GM18502 (cell line): ENCODE data around the gene TTC6.
"Not testable (repeated sequence)": the region's sequence is repeated elsewhere in the genome, so short reads cannot be mapped to it uniquely, and the experiment has no call there.

Source experiments
- ATAC-seq: cut with Tn5 transposase; IDR thresholded peaks from one replicate; pipeline ENCODE4 v1.9.1; 2021; ENCODE audit warnings: mild to moderate bottlenecking; ENCODE audit not compliant: unreplicated experiment, poor library complexity

The TTC6 gene, protein sequence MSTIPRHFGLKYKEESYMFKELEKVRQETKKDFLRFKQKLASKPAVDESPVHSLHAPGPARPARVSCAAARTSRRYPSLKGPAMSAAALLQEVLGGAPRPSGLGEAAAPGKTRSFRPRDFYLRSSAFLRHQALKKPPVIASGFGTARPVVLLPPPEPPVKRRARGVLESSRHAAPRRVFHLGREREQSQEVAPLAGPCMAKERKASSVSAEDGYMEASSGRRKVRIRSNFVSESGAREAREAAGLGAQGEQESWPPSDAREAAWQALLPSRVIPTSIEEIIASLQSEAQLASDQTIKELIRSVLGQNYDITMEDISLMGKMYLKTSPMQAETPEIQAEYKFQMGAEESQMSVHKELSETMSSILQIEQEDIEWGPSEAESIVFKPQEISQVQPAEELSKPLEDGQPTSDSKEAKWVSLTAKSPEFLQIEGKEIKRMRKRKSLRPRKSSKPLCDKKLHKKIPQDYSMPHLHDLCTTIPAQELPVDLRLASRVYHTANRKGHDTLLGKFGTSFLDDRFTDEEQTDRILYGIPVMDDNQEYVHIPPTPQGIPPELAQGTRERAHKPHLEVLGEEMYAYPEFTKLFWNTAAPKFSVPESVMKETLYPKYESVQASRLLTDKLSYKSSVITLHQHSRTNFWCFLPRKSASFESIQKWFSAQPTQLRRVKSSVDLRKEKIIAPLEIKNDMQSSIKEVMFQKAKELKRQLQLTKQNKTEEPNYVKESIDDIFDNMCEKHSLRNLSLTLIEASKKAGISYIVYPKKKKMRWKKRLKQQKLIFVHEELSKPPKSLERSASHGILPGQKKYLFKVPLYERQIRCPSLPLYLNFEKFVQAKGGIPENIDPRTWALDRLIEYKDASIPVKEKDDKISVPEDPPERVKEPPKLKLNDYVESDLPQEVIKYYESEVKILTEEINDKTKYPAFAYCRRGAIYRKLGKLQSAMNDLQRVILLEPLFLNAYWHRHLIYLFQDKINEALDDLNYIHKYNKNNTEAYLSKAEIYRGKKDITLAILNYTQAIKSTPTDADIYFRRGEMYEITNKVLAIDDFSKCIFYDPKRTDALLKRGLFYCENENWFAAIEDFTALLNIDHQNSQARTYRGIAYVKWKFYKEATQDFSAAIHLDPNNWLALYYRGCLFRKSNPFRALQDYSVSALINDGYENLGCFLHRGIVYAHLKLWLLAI (N-terminal part only)

DNA sequence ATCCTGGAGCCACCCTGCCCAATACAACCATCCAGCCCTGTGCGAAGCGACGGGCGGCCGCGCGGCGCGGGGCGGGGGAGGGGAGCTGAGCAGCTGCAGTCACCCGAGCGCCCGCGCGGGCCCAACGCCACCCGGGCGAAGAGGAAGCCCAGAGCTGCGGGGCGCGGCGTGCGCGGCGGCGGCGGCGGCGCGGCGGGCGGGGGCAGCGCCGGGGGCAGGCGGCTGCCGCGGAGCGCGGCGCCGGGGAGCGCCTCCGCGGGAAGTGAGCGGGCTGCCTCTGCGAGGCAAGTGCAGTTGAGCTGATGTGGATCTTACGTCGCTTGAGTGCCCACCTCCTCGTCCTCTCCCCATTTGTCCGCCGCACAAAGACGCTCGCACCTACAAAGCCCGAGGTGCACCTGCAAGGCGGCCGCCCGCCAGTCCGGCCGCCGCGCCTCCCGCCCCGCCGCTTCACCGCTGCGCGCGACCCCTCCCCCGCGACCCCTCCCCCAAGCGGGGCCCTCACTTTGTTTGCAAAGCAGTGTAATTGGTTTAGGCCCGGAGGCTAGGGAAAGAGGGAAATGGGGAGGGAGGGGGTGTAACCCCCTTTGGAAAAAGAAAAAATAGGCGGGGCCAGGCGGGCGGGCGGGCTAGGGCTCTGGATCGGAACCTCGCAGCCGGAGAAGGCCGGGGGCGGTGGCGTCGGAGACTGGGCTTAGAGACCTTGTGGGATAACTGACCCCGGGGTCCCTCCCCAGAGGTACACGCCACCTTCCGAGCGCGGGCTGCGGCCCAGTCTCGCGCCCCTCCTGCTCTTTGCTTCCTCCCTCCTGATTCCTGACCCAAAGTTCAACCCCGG is at the start of gene TTC6, which contains the start of gene FOXA1:
TTC6 (plus strand) TSS at position 659 of the 838 bp plus-strand sequence. CDS start 26,436 bp downstream, outside the sequence.
FOXA1 (minus strand) TSS at position 279 of the 838 bp plus-strand sequence; CDS start at position 2, 277 bp downstream.
- no peak for ATAC-seq

DNA sequence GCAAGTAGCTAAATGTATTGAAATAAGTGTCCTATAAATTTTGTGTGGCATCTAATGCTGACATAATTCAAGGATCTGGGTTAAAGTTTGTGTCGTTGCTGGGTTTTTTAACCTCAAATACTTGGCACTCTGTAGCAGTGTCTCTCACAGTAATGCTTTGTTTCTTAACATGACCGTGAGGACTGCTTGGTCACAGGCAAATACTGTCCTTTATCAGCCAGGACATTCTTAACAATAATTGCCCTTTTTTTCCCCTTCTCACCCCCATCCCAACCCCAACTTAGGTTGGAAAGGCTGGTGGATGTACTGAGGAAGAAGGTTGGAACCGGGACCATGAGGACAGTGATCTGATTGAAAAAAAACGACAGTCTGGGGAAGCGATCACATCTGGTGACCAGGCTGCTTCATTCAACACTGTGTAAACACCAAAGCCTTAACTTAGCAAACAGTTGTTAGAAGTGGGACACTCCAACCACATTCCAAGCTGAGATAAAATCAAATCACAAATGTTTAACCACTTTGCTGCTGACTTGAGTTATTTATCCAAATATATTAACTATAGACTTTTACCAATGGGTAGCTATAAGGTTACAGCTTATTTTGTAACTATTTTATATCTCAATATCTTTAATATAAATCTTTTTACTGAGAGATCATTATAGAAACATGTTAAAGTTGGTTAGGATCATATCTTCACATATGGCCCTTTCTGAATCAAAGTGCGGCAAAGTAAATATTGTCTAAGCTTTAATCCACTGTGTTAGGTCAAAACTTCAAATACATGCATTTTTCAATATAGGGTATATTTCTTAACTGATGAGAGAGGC is 48.6 kb upstream of the TTC6 start:
- no peak for ATAC-seq

DNA sequence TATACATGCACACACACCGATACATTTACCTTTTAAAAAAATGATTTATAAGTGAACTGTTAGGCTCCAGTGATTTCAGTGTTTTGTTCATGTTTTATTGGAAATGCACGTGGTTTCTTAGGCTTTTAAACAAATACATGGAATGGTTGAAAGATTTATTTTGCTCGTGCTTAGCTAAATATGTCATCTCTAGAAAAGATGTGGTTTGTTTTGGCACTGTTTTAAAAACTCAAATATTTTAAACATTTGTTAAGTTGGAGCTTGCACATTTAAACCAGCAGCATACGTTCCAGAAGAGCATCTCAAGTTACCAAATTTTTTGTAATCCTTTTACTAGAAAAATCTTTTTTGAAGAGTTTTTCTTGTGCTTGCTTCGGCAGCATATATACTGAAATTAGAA is 44.9 kb upstream of the TTC6 start:
- ATAC-seq: no peak

DNA sequence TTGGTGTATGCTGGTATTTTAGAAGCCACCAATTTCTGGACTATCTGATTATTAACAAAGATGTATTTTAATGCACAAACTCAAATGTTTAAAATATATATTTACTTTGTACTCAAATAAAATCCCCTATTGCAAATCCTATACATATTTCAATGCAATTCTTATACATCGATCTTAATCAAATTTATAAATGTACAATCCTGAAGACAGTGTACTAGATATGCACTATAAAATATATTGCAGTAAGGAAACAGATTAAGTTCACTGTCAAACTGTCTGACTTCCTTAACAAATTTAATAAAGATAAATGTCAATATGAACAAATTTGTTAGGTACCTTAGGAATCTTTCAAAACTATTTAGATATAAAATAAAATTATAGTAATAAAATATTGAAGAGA is 44.3 kb upstream of the TTC6 start:
- ATAC-seq: no peak

DNA sequence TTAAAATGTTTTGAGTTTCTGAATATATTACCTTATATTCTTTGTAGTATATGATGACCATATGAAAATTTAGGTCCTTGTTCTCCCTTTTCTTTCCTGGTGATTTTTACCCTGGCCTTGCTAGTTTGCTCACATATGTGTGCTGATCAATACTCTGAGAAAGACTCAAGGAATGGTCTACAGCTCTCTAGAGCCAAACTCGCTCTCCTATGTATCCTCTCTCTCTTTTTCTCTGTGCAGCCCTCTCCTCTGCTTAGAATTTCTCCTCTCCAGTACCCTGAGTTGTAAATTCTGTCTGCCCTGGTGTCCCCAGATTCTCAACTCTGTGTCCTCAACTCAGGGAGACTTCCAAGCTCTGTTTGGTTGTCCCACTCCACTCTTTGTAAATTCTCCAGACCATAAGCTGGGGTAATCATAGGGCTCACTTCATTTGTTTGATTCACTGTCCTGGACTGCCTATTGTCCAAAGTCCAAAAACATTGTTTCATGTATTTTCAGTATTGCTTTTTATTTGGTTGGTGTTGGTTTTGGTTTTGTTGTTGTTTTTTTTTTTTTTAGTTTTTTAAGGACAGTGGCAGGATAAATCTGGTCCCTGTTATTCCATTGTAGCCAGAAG is 41.4 kb upstream of the TTC6 start:
- ATAC-seq: no peak

DNA sequence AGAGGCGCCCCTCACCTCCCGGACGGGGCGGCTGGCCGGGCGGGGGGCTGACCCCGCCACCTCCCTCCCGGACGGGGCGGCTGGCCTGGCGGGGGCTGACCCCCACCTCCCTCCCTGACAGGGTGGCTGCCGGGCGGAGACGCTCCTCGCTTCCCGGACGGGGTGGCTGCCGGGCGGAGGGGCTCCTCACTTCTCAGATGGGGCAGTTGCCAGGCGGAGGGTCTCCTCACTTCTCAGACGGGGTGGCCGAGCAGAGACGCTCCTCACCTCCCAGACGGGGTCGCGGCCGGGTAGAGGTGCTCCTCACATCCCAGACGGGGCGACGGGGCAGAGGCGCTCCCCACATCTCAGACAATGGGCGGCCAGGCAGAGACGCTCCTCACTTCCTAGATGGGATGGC is 39.8 kb upstream of the TTC6 start:
- not testable (repeated sequence) for ATAC-seq

DNA sequence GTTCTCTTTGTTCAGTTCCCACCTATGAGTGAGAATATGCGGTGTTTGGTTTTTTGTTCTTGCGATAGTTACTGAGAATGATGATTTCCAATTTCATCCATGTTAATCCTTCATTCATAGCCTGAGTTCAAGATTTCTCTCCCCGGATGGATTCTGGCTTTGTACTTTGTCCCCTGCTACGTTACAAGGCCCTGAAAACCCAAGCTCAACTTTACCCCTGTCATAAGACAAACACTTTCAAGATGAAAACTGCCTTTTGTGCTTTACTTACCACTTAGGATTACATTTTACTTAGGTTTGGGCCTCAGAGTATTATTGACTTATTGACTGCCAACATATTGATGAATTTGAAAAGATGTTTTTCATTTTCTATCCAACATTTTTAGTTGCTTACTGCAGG is 36.7 kb upstream of the TTC6 start:
- no peak for ATAC-seq

DNA sequence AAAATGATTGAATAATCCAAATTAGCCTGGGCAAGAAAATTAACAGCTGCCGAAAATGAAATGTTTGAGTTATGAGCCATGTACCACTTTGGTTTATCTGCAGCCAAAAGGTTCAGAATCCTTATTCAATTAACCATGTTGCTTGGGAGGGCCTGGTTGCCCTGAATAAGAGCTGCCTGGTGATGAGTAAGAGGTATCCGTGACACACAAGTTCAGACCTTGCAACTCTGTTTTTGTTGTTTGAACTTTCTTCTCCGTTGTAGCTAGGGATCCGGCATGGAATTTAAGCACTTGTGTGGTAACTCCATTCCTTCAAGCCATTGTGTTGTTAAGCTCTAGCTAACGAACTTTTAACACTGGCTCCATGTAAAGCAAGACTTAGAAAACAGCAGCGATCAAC is 36.0 kb upstream of the TTC6 start:
- ATAC-seq: no peak

DNA sequence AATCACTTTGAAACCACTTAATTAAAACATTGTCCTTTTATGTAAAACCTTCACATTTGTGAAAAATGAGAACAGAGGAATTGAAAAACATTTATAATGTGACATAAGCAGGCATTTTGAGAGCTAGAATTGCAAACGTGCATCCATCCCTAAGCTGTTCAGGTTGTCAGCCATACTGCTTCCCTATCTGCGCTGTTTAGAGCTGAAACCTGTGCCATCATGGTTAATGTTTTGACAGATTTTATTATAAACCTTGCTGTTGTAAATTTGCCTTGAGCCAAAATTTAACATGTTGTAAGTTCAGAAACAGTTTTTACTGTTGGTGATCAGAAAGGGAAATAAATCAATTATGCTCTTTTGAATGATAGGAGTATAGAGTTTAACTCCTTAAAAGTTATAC is 32.2 kb upstream of the TTC6 start:
- ATAC-seq: no peak

DNA sequence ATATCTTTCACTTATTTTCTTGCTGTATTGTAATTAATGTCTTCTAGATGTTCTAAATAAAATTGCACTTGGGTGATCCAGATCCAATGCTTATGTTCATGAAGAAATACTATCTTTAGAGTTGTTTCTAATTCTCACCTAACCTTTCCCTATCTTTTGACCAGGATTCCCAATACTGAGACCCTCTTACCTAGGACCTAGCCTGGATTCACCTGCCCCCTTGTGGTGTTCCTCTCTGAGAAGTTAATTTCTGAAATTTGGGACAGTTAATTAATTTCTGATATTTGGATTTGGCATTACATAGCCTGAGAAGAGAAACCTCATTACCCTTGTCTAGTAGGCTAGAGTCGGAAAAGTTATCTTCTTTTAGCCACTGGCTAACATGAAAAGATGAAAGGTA is 29.9 kb upstream of the TTC6 start:
- ATAC-seq: no peak

DNA sequence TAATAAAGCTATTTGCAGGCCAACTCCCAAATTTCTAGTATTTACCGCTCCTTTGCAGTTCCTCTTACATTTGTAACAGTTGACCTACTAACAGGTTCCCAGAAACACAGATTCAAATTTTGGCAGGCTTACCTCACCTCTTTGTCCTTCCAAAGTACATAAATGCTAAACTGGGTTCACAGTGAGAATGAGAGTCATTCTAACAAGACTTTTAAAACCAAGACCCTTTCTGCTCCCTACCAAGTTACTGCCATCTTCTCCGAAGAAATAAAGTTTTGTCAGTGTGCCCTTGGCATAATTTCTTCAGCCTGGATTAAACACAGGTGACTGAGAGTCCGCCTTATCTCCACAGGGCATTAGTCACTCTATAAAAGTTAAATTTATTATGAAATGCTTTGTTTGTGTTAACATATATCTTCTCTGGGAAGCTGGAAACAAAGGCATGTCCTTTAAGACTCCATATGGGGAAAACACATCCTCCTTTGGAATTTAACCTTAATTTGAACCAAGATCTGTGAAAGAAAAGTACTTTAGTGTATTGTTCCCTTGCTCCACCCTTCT is 28.5 kb upstream of the TTC6 start:
- no peak for ATAC-seq

DNA sequence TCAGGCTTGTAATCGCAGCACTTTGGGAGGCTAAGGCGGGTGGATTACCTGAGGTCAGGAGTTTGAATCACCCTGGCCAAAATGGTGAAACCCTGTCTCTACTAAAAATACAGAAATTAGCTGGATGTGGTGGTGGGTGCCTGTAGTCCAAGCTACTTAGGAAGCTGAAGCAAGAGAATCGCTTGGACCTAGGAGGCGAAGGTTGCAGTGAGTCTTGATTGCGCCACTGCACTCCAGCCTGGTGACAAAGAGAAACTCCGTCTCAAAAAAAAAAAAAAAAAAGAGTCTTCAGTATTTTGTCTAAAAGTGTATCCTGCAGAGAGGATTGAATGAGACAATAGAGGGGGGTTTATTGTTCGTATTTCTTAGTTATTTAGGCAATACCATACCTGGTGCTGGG is 25.7 kb upstream of the TTC6 start:
- ATAC-seq: no peak

DNA sequence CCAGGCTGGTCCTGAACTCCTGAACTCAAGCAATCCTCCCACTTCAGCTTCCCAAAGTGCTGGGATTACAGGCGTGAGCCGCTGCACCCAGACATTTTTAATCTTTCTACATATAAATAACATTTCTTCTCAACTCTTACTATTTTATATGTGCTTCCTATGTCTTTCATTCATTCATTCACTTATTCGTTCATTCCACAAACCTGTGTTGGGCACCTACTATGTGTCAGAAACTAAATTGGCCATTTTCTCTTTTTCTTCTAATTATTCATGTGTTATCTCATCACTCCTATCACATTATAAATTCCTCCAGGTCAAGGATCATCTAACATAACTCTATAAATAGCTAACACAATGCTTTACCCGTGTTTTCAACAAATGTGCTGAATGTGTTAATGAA is 24.0 kb upstream of the TTC6 start:
- no peak for ATAC-seq

DNA sequence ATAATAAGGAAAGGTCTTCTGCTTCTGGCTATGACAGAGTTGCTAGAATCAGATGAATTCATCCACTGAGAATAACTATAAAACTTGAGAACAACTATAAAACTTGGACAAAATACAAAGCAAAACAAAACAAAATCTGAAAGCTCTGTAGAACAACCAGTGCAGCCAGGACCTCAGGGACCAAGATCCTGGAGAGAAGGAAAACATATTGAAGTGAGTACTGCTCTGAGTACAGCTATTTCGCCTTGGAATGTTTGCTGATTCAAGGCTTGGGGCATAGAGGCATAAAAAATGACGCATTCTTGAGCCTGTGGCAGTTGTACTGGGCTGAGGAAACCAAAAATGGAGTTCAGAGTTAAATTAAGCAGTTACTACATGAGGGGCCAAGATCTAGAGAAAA is 22.1 kb upstream of the TTC6 start:
- ATAC-seq: no peak

DNA sequence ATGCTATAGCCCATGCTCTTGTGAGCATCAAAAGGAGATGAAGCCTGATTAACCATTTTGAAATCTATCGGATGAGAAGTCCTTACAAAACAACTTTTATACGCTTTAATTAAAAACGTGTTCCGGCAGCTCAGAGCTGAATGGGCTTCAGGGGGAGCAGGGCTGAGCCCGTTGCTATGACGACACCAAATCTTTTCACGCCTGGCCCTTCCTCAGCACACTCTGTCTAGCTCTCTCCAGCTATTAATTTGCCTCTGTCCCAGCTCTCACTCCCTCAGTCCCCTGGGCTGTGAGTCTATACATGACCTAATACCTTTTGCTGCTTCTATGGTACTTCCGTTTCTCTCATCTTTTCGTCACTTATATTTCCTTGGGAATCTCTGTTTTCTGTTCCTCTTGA is 16.2 kb upstream of the TTC6 start:
- ATAC-seq: no peak

DNA sequence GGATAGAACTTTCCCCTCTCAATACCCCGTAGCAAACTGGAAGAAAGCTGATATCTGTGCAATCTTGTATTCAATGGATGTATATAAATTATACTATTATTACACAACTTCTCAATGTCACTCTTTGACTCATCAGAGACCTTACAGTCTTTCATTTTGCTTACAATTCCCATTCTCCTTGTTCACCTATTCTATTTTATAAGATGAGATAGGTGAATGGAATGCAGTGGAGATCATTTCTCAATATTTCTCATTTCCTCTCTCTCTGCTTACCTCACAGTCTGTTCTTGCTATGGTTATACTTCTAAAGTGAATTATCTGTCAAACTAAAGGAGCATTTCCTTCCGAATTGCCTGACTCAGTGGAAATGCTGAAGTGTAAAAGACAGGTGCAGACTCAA is 15.3 kb upstream of the TTC6 start:
- no peak for ATAC-seq

DNA sequence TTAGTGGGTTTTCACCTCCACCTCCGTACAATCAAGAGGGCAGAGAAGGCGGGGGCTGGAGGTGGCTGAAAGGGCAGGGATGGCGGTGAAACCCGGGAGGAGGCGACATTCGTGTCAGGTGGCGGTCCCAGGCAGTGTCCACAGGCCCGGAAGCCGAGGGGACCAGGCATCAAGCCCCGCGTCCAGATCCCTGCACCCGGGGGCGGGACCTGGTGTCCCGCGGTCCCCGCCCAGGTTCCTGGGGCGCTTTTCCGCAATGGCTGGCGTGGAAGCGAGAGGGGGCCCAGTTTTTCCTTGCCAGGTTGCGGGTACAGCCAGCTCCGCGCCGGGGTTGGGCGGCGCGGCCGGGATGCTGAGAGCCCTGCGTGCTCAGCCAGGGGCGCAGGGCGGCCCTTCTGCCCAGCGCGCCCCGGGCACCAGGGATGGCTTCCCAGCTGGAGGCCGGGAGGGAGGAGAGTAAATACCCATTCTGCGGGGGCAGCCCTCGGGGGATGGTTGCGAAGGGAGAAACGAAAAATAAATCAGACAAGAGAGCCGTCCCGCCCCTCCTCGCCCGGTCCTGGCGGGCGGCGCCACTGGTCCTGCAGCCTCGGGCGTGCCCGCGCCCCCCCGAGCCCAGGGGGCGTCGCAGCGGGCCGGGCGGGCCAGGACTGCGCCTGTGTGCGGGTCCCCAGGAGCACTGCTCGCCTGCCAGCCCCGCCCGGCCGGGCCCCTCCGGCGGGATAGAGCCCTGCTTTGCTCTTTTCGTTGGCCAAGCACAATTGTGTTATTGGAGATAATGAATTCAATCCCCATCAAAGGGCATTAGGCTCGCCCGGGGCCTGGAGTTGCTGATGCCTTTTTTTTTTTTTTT is 11.8 kb upstream of the TTC6 start:
- ATAC-seq: no peak
